CD14-positive monocyte (primary cell): ENCODE results near the gene CTNS. TPM values are rescaled to one million over a fixed set of nuclear protein-coding genes. Genes with fewer than 3 reads are reported as not detected.
"Not testable (repeated sequence)": the region's sequence is repeated elsewhere in the genome, so short reads cannot be mapped to it uniquely, and the experiment has no call there.

ENCODE experiments used
- DNase-seq, 3 donors: peaks; one replicate each; pipeline ENCODE4 v3.0.0-alpha.2; 2011 to 2022
- H2AFZ ChIP-seq: 2 replicates; pipeline ENCODE4 v1.6.0; 2012; ENCODE audit warnings: mild to moderate bottlenecking, low read depth, low read length, inconsistent platforms; ENCODE audit not compliant: insufficient read depth, poor library complexity, severe bottlenecking
- H3K27ac ChIP-seq, 2 donors: 1 replicate in 1 of 2; 2 replicates in 1 of 2; pipeline ENCODE4 v1.5.1; 2012 to 2013; ENCODE audit warnings: low read length in 2 of 2, control low read depth in 1 of 2, inconsistent platforms in 1 of 2, low read depth in 1 of 2, mild to moderate bottlenecking in 1 of 2
- H3K27me3 ChIP-seq, 2 donors: one replicate each; pipeline versions ENCODE4 v1.6.0 to v1.6.1; 2011 to 2013; ENCODE audit warnings: low read length in 2 of 2; ENCODE audit not compliant: control insufficient read depth in 2 of 2, insufficient read depth in 2 of 2
- H3K36me3 ChIP-seq, 2 donors: replicated peaks in 1 of 2; 1 replicate in 1 of 2; 2 replicates in 1 of 2; pipeline versions ENCODE4 v1.5.1 to v1.6.1; 2012 to 2013; ENCODE audit warnings: low read length in 2 of 2, control low read depth in 1 of 2, inconsistent platforms in 1 of 2, mild to moderate bottlenecking in 1 of 2; ENCODE audit not compliant: insufficient read depth in 2 of 2, control insufficient read depth in 1 of 2
- H3K4me1 ChIP-seq, 2 donors: 1 replicate in 1 of 2; 2 replicates in 1 of 2; pipeline versions ENCODE4 v1.5.1 to v1.6.1; 2012 to 2013; ENCODE audit warnings: low read length in 2 of 2, control low read depth in 1 of 2, inconsistent platforms in 1 of 2, mild to moderate bottlenecking in 1 of 2, moderate library complexity in 1 of 2; ENCODE audit not compliant: insufficient read depth in 2 of 2, control insufficient read depth in 1 of 2
- H3K4me2 ChIP-seq: replicated peaks from 2 replicates; pipeline ENCODE3; 2012; ENCODE audit warnings: low read length, moderate library complexity, mild to moderate bottlenecking; ENCODE audit not compliant: poor library complexity, severe bottlenecking; ENCODE audit errors: extremely low read depth
- H3K4me3 ChIP-seq, 3 experiments: fragments of 200-600 bp in 1 of 3; sonication (generic) in 1 of 3; replicated peaks in 1 of 3; 1 replicate in 2 of 3; 2 replicates in 1 of 3; pipeline ENCODE4 v1.5.1; 2011 to 2013; ENCODE audit warnings: low read length in 3 of 3, mild to moderate bottlenecking in 3 of 3, control low read depth in 2 of 3, low read depth in 2 of 3, inconsistent platforms in 1 of 3, moderate library complexity in 1 of 3
- H3K79me2 ChIP-seq: 2 replicates; pipeline ENCODE4 v1.6.0; 2012; ENCODE audit warnings: mild to moderate bottlenecking, control low read depth, inconsistent platforms, low read length, moderate library complexity; ENCODE audit not compliant: insufficient read depth
- H3K9ac ChIP-seq: 2 replicates; pipeline ENCODE4 v1.6.0; 2017; ENCODE audit warnings: low read length, mild to moderate bottlenecking; ENCODE audit not compliant: insufficient read depth, poor library complexity, severe bottlenecking
- H3K9me3 ChIP-seq, 2 donors: replicated peaks in 1 of 2; 1 replicate in 1 of 2; 2 replicates in 1 of 2; pipeline versions ENCODE4 v1.5.1 to v1.6.1; 2012 to 2013; ENCODE audit warnings: low read length in 2 of 2, control low read depth in 1 of 2; ENCODE audit not compliant: control insufficient read depth in 1 of 2, insufficient read depth in 1 of 2
- H4K20me1 ChIP-seq: 2 replicates; pipeline ENCODE4 v1.6.0; 2012; ENCODE audit warnings: mild to moderate bottlenecking, low read length, control low read depth, moderate library complexity; ENCODE audit not compliant: insufficient read depth
- H3K27ac Mint-ChIP-seq, 7 donors: one replicate each; pipeline ENCODE4 v1.8.0; 2020; ENCODE audit warnings: mild to moderate bottlenecking in 7 of 7, mixed read lengths in 7 of 7, moderate library complexity in 6 of 7, inconsistent platforms in 2 of 7
- H3K27me3 Mint-ChIP-seq, 3 donors: one replicate each; pipeline ENCODE4 v1.8.0; 2021 to 2022; ENCODE audit warnings: low read depth in 3 of 3, mild to moderate bottlenecking in 3 of 3, mixed read lengths in 3 of 3, moderate library complexity in 3 of 3, inconsistent platforms in 1 of 3
- H3K36me3 Mint-ChIP-seq, 2 donors: one replicate each; pipeline ENCODE4 v1.8.0; 2020; ENCODE audit warnings: mixed read lengths in 2 of 2, inconsistent platforms in 1 of 2, mild to moderate bottlenecking in 1 of 2
- H3K4me1 Mint-ChIP-seq: one replicate; pipeline ENCODE4 v1.8.0; 2020; ENCODE audit warnings: mild to moderate bottlenecking, mixed read lengths
- H3K4me3 Mint-ChIP-seq, 2 donors: one replicate each; pipeline ENCODE4 v1.8.0; 2020; ENCODE audit warnings: mild to moderate bottlenecking in 2 of 2, mixed read lengths in 2 of 2, moderate library complexity in 1 of 2
- H3K9me3 Mint-ChIP-seq, 7 donors: one replicate each; pipeline ENCODE4 v1.8.0; 2020 to 2022; ENCODE audit warnings: mixed read lengths in 7 of 7, mild to moderate bottlenecking in 6 of 7, moderate library complexity in 6 of 7, inconsistent platforms in 2 of 7
- CTCF ChIP-seq: fragments of 200-600 bp; IDR thresholded peaks from one replicate; pipeline ENCODE4 v1.8.0; 2022; ENCODE audit warnings: antibody characterized with exemption, mild to moderate bottlenecking
- WGBS: methylation state at CpG from one replicate; pipeline ENCODE4 v1.1.5; 2013; ENCODE audit warnings: missing lambda C conversion rate; ENCODE audit not compliant: insufficient coverage; 5-methylcytosine and 5-hydroxymethylcytosine counted together
- intact Hi-C, 2 donors: fragments of 100-400 bp; cut with micrococcal nuclease; formaldehyde crosslinking; loops; one replicate each; pipeline versions ENCODE4 v1.15.0 to v1.15.1; 2023
- polyA plus RNA-seq, 3 donors: library from polyadenylated mRNA; depleted of rRNA in 1 of 3; unstranded in 2 of 3; stranded (reverse) in 1 of 3; fragments of 300-500 nt in 2 of 3; fragments of >200 nt in 1 of 3; fragmentation: Illumina TruSeq in 2 of 3; gene quantifications; 1 replicate in 2 of 3; 2 replicates in 1 of 3; pipeline ENCODE4 v1.2.3, GENCODE V29; 2012 to 2021

The CTNS gene
- polyA plus RNA-seq, 3 donors: 11.6 to 11.8 (median 11.7) TPM

- Mint-ChIP-seq H3K27me3 (peaks cover 17 to 28% (median 28%) of the 10 kb centered on the region in 3 donors), H3K4me3 (no peak overlapping the region), H3K4me1 (peaks cover 26% of the 10 kb centered on the region), H3K9me3 (peaks cover 0 to 24% (median 12%) of the 10 kb centered on the region in 7 donors), H3K36me3 (peaks cover 0 to 1% of the 10 kb centered on the region in 2 donors), H3K27ac (no peak overlapping the region)
- Histone ChIP-seq H3K36me3 (no peaks in the 10 kb centered on the region), H3K4me2 (no peak overlapping the region), H3K9me3 (peaks cover 0 to 12% of the 10 kb centered on the region in 2 donors), H3K4me3 (no peak overlapping the region), H3K9ac (no peak overlapping the region), H3K79me2 (no peaks in the 10 kb centered on the region), H3K27ac (no peak overlapping the region), H2AFZ (no peak overlapping the region), H3K4me1 (peaks cover 16 to 23% of the 10 kb centered on the region in 2 donors), H3K27me3 (peaks cover 0 to 15% of the 10 kb centered on the region in 2 donors), H4K20me1 (no peaks in the 10 kb centered on the region)
- intact Hi-C loops: no loop called here
- no peak for DNase-seq
- no CpG with 5 or more reads among the region's 4 CpGs for WGBS
- no peak for TF ChIP-seq CTCF
Measured at GRCh38 chr17:3698139-3698538, 61.6 kb downstream of the CTNS start.

GRCh38 chr17:3699951-3700350 lies 63.4 kb downstream of the CTNS start:
- H3K9ac ChIP-seq: no peak overlapping the region
- peaks cover 0 to 12% of the 10 kb centered on the region in 2 donors for H3K9me3 ChIP-seq
- Mint-ChIP-seq H3K4me3 (no peak overlapping the region), H3K36me3 (peaks cover 0 to 3% of the 10 kb centered on the region in 2 donors), H3K27ac (no peak overlapping the region), H3K27me3 (peaks cover 12 to 17% (median 15%) of the 10 kb centered on the region in 3 donors), H3K9me3 (peaks cover 0 to 23% (median 12%) of the 10 kb centered on the region in 7 donors), H3K4me1 (peaks cover 20% of the 10 kb centered on the region)
- peaks cover 15 to 17% of the 10 kb centered on the region in 2 donors for H3K4me1 ChIP-seq
- H3K4me3 ChIP-seq: no peak overlapping the region
- no peak for DNase-seq
- H3K79me2 ChIP-seq: no peaks in the 10 kb centered on the region
- intact Hi-C loops: no loop called here
- no peak overlapping the region for H2AFZ ChIP-seq
- H4K20me1 ChIP-seq: no peaks in the 10 kb centered on the region
- H3K4me2 ChIP-seq: no peak overlapping the region
- no peak overlapping the region for H3K27ac ChIP-seq
- H3K36me3 ChIP-seq: no peaks in the 10 kb centered on the region
- TF ChIP-seq CTCF: no peak
- 96% methylated on average over 4 of the region's 4 CpGs for WGBS
- H3K27me3 ChIP-seq: peaks cover 0 to 7% of the 10 kb centered on the region in 2 donors

GRCh38 chr17:3702041-3702539 lies 65.5 kb downstream of the CTNS start:
- H3K4me1 Mint-ChIP-seq, H2AFZ ChIP-seq, H3K27me3 ChIP-seq, H3K4me3 ChIP-seq, H3K4me3 Mint-ChIP-seq, H3K9ac ChIP-seq, H3K4me2 ChIP-seq, H3K36me3 Mint-ChIP-seq, H3K4me1 ChIP-seq, H3K36me3 ChIP-seq, intact Hi-C loops, H4K20me1 ChIP-seq, H3K27ac Mint-ChIP-seq, H3K27ac ChIP-seq, H3K79me2 ChIP-seq, DNase-seq: not testable (repeated sequence)
- WGBS: 100% methylated on average over 5 of the region's 7 CpGs
- Mint-ChIP-seq H3K9me3 (peaks cover 0 to 20% (median 12%) of the 10 kb centered on the region in 7 donors), H3K27me3 (peaks cover 2 to 14% (median 6%) of the 10 kb centered on the region in 3 donors)
- H3K9me3 ChIP-seq: peaks cover 0 to 12% of the 10 kb centered on the region in 2 donors
